ENCODE results near the gene NXPE1. TPM values are rescaled to one million over a fixed set of nuclear protein-coding genes. Genes with fewer than 3 reads are reported as not detected.
A peak's percentile ranks its signal among the peaks of the same experiment; 100 is the strongest.

The NXPE1 gene
- total RNA-seq, 1 experiment from 2014 or later: not detected

GRCh38 chr11:114496915-114497314 is 62.8 kb downstream of the NXPE1 start:
- no peaks in the 10 kb centered on the region for H3K9me2 ChIP-seq (ENCODE audit: insufficient read depth)
- H3K4me3 ChIP-seq (replicated peaks in 1 of 2; ENCODE audit: low read depth in 1 of 2, low read length in 2 of 2): no peak overlapping the region
- ChIA-PET POLR2A (no interaction called here), RAD21 (ENCODE audit: low non-redundant PET in 1 of 2, low total read pairs in 2 of 2, uncharacterized antibody in 2 of 2, unreplicated experiment in 2 of 2) (no interaction called here), CTCF (no interaction called here)
- intact Hi-C loops (cut with micrococcal nuclease): no loop called here
- ATAC-seq (no peak), DNase-seq (ENCODE audit: low read depth, low spot score) (no peak)
- H3K9me3 ChIP-seq (ENCODE audit: control insufficient read depth in 1 of 2, insufficient read depth in 1 of 2, low read depth in 1 of 2, low read length in 2 of 2): no peaks in the 10 kb centered on the region
- no peak overlapping the region for H3K4me2 ChIP-seq (ENCODE audit: low read length)
- no peaks in the 10 kb centered on the region for H3K79me2 ChIP-seq (ENCODE audit: insufficient read depth, low read length)
- no peaks in the 10 kb centered on the region for H3K36me3 ChIP-seq (ENCODE audit: control insufficient read depth in 1 of 2, insufficient read depth in 2 of 2, low read length in 2 of 2)
- H3K9ac ChIP-seq (ENCODE audit: low read length): no peak overlapping the region
- H3K27ac ChIP-seq (ENCODE audit: low read depth, low read length): no peak overlapping the region
- no peaks in the 10 kb centered on the region; the same call in 1 of the 2 replicates for H4K20me1 ChIP-seq (ENCODE audit: insufficient read depth)
- 0 out of 4 replicates have a peak, but pooled peaks cover 0 to 2% of the 10 kb centered on the region in 2 experiments for H3K4me1 ChIP-seq (ENCODE audit: control insufficient read depth in 1 of 2, insufficient read depth in 2 of 2, low read length in 2 of 2)
- no peak overlapping the region for H2AFZ ChIP-seq (ENCODE audit: low read depth, low read length, poor library complexity, severe bottlenecking)
- H3K27me3 ChIP-seq (ENCODE audit: insufficient read depth, low read length): no peaks in the 10 kb centered on the region
- no TSS peak for BruUV-seq (replicated peaks)
- peak; percentile 40; the same call in 1 of the 2 replicates for TF ChIP-seq RAD21 (IDR thresholded peaks at IDR 0.05; ENCODE audit: low read depth)
- TF ChIP-seq SP1 (IDR thresholded peaks at IDR 0.05; ENCODE audit: low read depth): no peak

GRCh38 chr11:114483929-114484328 is 75.8 kb downstream of the NXPE1 start:
- intact Hi-C loops (cut with micrococcal nuclease): no loop called here
- ChIA-PET RAD21 (ENCODE audit: low non-redundant PET in 1 of 2, low total read pairs in 2 of 2, uncharacterized antibody in 2 of 2, unreplicated experiment in 2 of 2) (no interaction called here), CTCF (no interaction called here), POLR2A (no interaction called here)
- no peaks in the 10 kb centered on the region for H3K9me3 ChIP-seq (ENCODE audit: control insufficient read depth in 1 of 2, insufficient read depth in 1 of 2, low read depth in 1 of 2, low read length in 2 of 2)
- H2AFZ ChIP-seq (ENCODE audit: low read depth, low read length, poor library complexity, severe bottlenecking): no peak overlapping the region
- no peak overlapping the region for H3K4me3 ChIP-seq (replicated peaks in 1 of 2; ENCODE audit: low read depth in 1 of 2, low read length in 2 of 2)
- ATAC-seq: no peak
- no peaks in the 10 kb centered on the region for H4K20me1 ChIP-seq (ENCODE audit: insufficient read depth)
- BruUV-seq (replicated peaks): no TSS peak
- TF ChIP-seq MAX (IDR thresholded peaks at IDR 0.05) (no peak), EGR1 (IDR thresholded peaks at IDR 0.05; ENCODE audit: low read depth) (no peak), YY1 (IDR thresholded peaks at IDR 0.05; ENCODE audit: extremely low read depth, insufficient replicate concordance, low read depth, low read length) (no peak), JUND (IDR thresholded peaks at IDR 0.05) (no peak), EZH2phosphoT487 (IDR thresholded peaks at IDR 0.05; ENCODE audit: borderline replicate concordance) (no peak)
- H3K79me2 ChIP-seq (ENCODE audit: insufficient read depth, low read length): no peaks in the 10 kb centered on the region
- no peaks in the 10 kb centered on the region for H3K36me3 ChIP-seq (ENCODE audit: control insufficient read depth in 1 of 2, insufficient read depth in 2 of 2, low read length in 2 of 2)
- no peak for DNase-seq (ENCODE audit: low read depth, low spot score)
- H3K27me3 ChIP-seq (ENCODE audit: insufficient read depth, low read length): no peaks in the 10 kb centered on the region
- H3K9me2 ChIP-seq (ENCODE audit: insufficient read depth): no peaks in the 10 kb centered on the region
- no peak overlapping the region for H3K9ac ChIP-seq (ENCODE audit: low read length)
- H3K4me2 ChIP-seq (ENCODE audit: low read length): no peak overlapping the region
- H3K27ac ChIP-seq (ENCODE audit: low read depth, low read length): no peak overlapping the region
- no peaks in the 10 kb centered on the region for H3K4me1 ChIP-seq (ENCODE audit: control insufficient read depth in 1 of 2, insufficient read depth in 2 of 2, low read length in 2 of 2)
